ENCODE measurements around the gene MRPL43. TPM values are rescaled to one million over a fixed set of nuclear protein-coding genes. Genes with fewer than 3 reads are reported as not detected.
A peak's percentile ranks its signal among the peaks of the same experiment; 100 is the strongest.

The MRPL43 gene
- total RNA-seq, 2 experiments from 2014 or later, result 53.8 to 56.2 TPM

GRCh38 chr10:101033276-101033675 lies 46.0 kb upstream of the MRPL43 start:
- Histone ChIP-seq H3K4me2 (ENCODE audit: low read length) (no peak overlapping the region), H3K4me3 (ENCODE audit: low read depth, low read length, poor library complexity, severe bottlenecking) (no peak overlapping the region), H3K9me2 (ENCODE audit: insufficient read depth, low read length) (no peaks in the 10 kb centered on the region), H4K20me1 (ENCODE audit: insufficient read depth, low read length) (no peaks in the 10 kb centered on the region), H3K4me1 (ENCODE audit: insufficient read depth, low read length, poor library complexity, severe bottlenecking) (no peaks in the 10 kb centered on the region), H2AFZ (ENCODE audit: low read length) (no peak overlapping the region), H3K36me3 (ENCODE audit: insufficient read depth, low read length) (no peaks in the 10 kb centered on the region), H3K27ac (ENCODE audit: low read depth, low read length, poor library complexity, severe bottlenecking) (no peak overlapping the region), H3K9me3 (ENCODE audit: low read length) (no peaks in the 10 kb centered on the region), H3K79me2 (ENCODE audit: insufficient read depth, low read depth, low read length) (no peaks in the 10 kb centered on the region)
- TF ChIP-seq EZH2phosphoT487 (IDR thresholded peaks at IDR 0.05; ENCODE audit: borderline replicate concordance, low read depth, low read length) (no peak), CTCF (conservative IDR thresholded peaks at IDR 0.05; ENCODE audit: low read length) (no peak)
- intact Hi-C loops (cut with micrococcal nuclease; ENCODE audit: unreplicated experiment), result no loop called here
- no TSS peak for BruUV-seq (replicated peaks)
- DNase-seq (ENCODE audit: low spot score), result no peak
- CTCF ChIA-PET (ENCODE audit: unreplicated experiment), result no interaction called here
- POLR2A ChIA-PET, result no interaction called here

GRCh38 chr10:101032637-101033224 lies 45.4 kb upstream of the MRPL43 start:
- Histone ChIP-seq H3K4me3 (ENCODE audit: low read depth, low read length, poor library complexity, severe bottlenecking) (no peak overlapping the region), H3K79me2 (ENCODE audit: insufficient read depth, low read depth, low read length) (no peaks in the 10 kb centered on the region), H3K27ac (ENCODE audit: low read depth, low read length, poor library complexity, severe bottlenecking) (no peak overlapping the region), H3K9me2 (ENCODE audit: insufficient read depth, low read length) (no peaks in the 10 kb centered on the region), H3K4me1 (ENCODE audit: insufficient read depth, low read length, poor library complexity, severe bottlenecking) (no peaks in the 10 kb centered on the region), H3K4me2 (ENCODE audit: low read length) (no peak overlapping the region), H3K36me3 (ENCODE audit: insufficient read depth, low read length) (no peaks in the 10 kb centered on the region), H4K20me1 (ENCODE audit: insufficient read depth, low read length) (no peaks in the 10 kb centered on the region; the same call in 1 of the 2 replicates), H2AFZ (ENCODE audit: low read length) (no peak overlapping the region), H3K9me3 (ENCODE audit: low read length) (no peaks in the 10 kb centered on the region)
- no peak for DNase-seq (ENCODE audit: low spot score)
- BruUV-seq (replicated peaks), result no TSS peak
- intact Hi-C loops (cut with micrococcal nuclease; ENCODE audit: unreplicated experiment), result no loop called here
- CTCF ChIA-PET (ENCODE audit: unreplicated experiment), result no interaction called here
- POLR2A ChIA-PET, result no interaction called here
- TF ChIP-seq EZH2phosphoT487 (IDR thresholded peaks at IDR 0.05; ENCODE audit: borderline replicate concordance, low read depth, low read length) (no peak), CTCF (conservative IDR thresholded peaks at IDR 0.05; ENCODE audit: low read length) (no peak)

- Histone ChIP-seq H3K9me3 (ENCODE audit: low read length) (no peaks in the 10 kb centered on the region), H3K4me2 (ENCODE audit: low read length) (peak overlapping the region; percentile 65; the same call in 1 of the 2 replicates), H3K27ac (ENCODE audit: low read depth, low read length, poor library complexity, severe bottlenecking) (no peak overlapping the region), H3K9me2 (ENCODE audit: insufficient read depth, low read length) (no peaks in the 10 kb centered on the region), H3K4me3 (ENCODE audit: low read depth, low read length, poor library complexity, severe bottlenecking) (no peak overlapping the region), H3K36me3 (ENCODE audit: insufficient read depth, low read length) (no peaks in the 10 kb centered on the region), H3K79me2 (ENCODE audit: insufficient read depth, low read depth, low read length) (no peaks in the 10 kb centered on the region), H4K20me1 (ENCODE audit: insufficient read depth, low read length) (no peaks in the 10 kb centered on the region; the same call in 1 of the 2 replicates), H3K4me1 (ENCODE audit: insufficient read depth, low read length, poor library complexity, severe bottlenecking) (no peaks in the 10 kb centered on the region), H2AFZ (ENCODE audit: low read length) (no peak overlapping the region)
- DNase-seq (ENCODE audit: low spot score), result no peak
- no TSS peak for BruUV-seq (replicated peaks)
- intact Hi-C loops (cut with micrococcal nuclease; ENCODE audit: unreplicated experiment), result no loop called here
- POLR2A ChIA-PET, result no interaction called here
- CTCF ChIA-PET (ENCODE audit: unreplicated experiment), result no interaction called here
- TF ChIP-seq EZH2phosphoT487 (IDR thresholded peaks at IDR 0.05; ENCODE audit: borderline replicate concordance, low read depth, low read length), result no peak
- no peak for TF ChIP-seq CTCF (conservative IDR thresholded peaks at IDR 0.05; ENCODE audit: low read length)
These were observed 44.7 kb upstream of the MRPL43 start for GRCh38 chr10:101031796-101032636.

All from OCI-LY7 (cell line).